ENCODE results near the gene TCF12. TPM values are rescaled to one million over a fixed set of nuclear protein-coding genes. Genes with fewer than 3 reads are reported as not detected.
"Not testable (repeated sequence)": the region's sequence is repeated elsewhere in the genome, so short reads cannot be mapped to it uniquely, and the experiment has no call there.

The TCF12 gene
- total RNA-seq, 1 experiment from 2014 or later = 189 TPM

GRCh38 chr15:57007797-57008196 lies 89.4 kb downstream of the TCF12 start:
- not testable (repeated sequence) for H3K27ac ChIP-seq (ENCODE audit: low read length)
- peaks cover 93% of the 10 kb centered on the region for H3K79me2 ChIP-seq (ENCODE audit: low read length)

DNA sequence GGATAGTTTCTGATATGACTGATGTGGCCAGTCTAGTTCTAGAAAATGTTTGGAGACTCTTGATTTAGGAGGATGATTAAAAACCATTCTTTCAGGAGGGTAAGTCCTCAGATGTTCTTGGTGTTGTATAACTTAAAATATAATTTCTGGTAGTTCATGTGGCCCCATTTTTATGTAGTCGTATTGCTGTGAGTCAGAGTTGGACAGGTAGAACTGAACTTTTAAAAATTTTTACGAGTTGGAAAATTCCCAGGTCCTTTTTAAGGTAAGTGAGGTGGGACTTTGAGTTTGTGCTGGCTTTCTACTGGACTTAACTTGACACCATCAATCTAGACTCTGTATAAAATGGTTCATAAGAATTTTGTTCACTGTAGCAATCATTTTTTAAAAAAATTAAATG lies 92.3 kb downstream of the TCF12 start:
- Histone ChIP-seq H2AFZ (ENCODE audit: low read length) (no peak overlapping the region), H3K27ac (ENCODE audit: low read length) (no peak overlapping the region), H3K4me1 (ENCODE audit: low read length) (peaks cover 3% of the 10 kb centered on the region; the same call in 1 of the 2 replicates), H3K79me2 (ENCODE audit: low read length) (peaks cover 94% of the 10 kb centered on the region), H3K27me3 (ENCODE audit: low read length) (no peaks in the 10 kb centered on the region), H3K9me3 (ENCODE audit: low read length) (no peaks in the 10 kb centered on the region), H3K4me2 (ENCODE audit: low read depth, low read length, poor library complexity, severe bottlenecking) (no peak overlapping the region), H3K36me3 (ENCODE audit: insufficient read depth, low read length) (no peaks in the 10 kb centered on the region), H3K4me3 (ENCODE audit: low read length) (no peak overlapping the region), H3K9me2 (replicated peaks; ENCODE audit: insufficient read depth, low read length) (no peaks in the 10 kb centered on the region), H4K20me1 (ENCODE audit: insufficient read depth, low read depth, low read length) (no peaks in the 10 kb centered on the region), H3K9ac (ENCODE audit: low read length) (no peak overlapping the region)
- no peak for DNase-seq

More at GRCh38 chr15:57007797-57008196, 89.4 kb downstream of the TCF12 start:
- not testable (repeated sequence) for H3K4me3 ChIP-seq (ENCODE audit: low read length); H3K9me2 ChIP-seq (replicated peaks; ENCODE audit: insufficient read depth, low read length); H3K9me3 ChIP-seq (ENCODE audit: low read length); H4K20me1 ChIP-seq (ENCODE audit: insufficient read depth, low read depth, low read length); H3K27me3 ChIP-seq (ENCODE audit: low read length); H3K9ac ChIP-seq (ENCODE audit: low read length); H3K4me1 ChIP-seq (ENCODE audit: low read length); H3K4me2 ChIP-seq (ENCODE audit: low read depth, low read length, poor library complexity, severe bottlenecking); H2AFZ ChIP-seq (ENCODE audit: low read length); DNase-seq; H3K36me3 ChIP-seq (ENCODE audit: insufficient read depth, low read length)

DNA sequence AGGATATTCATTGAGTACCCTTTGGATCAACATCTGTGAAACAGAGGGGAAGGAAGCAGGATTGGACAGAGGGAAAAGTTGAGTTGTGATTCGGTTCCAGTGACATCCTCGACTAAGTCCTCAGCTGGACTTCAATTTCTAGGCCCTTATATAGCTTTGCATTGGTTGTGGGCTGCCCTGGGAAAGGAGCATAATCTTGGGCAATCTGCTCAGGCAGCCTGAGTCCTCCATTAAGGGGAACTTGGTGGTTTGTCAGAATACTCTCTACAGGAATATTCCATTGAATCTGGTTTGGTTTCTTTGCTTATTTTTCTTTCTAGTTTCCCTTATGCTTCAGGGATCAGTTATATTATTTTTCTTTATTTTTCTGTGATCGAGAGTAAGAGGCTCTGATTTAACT lies 94.1 kb downstream of the TCF12 start:
- Histone ChIP-seq H3K4me2 (ENCODE audit: low read depth, low read length, poor library complexity, severe bottlenecking) (no peak overlapping the region), H3K9me2 (replicated peaks; ENCODE audit: insufficient read depth, low read length) (no peaks in the 10 kb centered on the region), H3K4me3 (ENCODE audit: low read length) (no peak overlapping the region), H3K27ac (ENCODE audit: low read length) (no peak overlapping the region), H3K79me2 (ENCODE audit: low read length) (peaks cover 95% of the 10 kb centered on the region), H2AFZ (ENCODE audit: low read length) (no peak overlapping the region), H3K9me3 (ENCODE audit: low read length) (no peaks in the 10 kb centered on the region), H3K27me3 (ENCODE audit: low read length) (no peaks in the 10 kb centered on the region), H3K36me3 (ENCODE audit: insufficient read depth, low read length) (no peaks in the 10 kb centered on the region), H4K20me1 (ENCODE audit: insufficient read depth, low read depth, low read length) (no peaks in the 10 kb centered on the region), H3K9ac (ENCODE audit: low read length) (no peak overlapping the region), H3K4me1 (ENCODE audit: low read length) (peaks cover 3% of the 10 kb centered on the region; the same call in 1 of the 2 replicates)
- DNase-seq = no peak

DNA sequence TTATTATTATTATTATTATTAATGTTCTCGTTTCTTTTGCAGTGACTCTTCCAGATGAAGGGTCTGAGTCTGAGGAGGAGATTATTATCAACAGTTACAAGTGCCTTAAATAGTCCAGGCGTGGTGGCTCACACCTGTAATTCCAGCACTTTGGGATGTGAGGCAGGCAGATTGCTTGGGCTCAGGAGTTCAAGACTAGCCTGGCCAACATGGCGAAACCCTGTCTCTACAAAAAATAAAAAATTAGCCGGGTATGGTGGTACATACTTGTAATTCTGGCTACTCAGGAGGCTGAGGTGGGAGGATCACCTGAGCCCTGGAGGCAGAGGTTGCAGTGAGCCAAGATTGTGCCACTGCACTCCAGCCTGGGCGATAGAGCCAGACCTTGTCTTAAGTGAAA lies 96.5 kb downstream of the TCF12 start:
- H3K4me3 ChIP-seq (ENCODE audit: low read length); H3K36me3 ChIP-seq (ENCODE audit: insufficient read depth, low read length); H3K27ac ChIP-seq (ENCODE audit: low read length); H3K9ac ChIP-seq (ENCODE audit: low read length); DNase-seq; H3K4me1 ChIP-seq (ENCODE audit: low read length); H3K9me3 ChIP-seq (ENCODE audit: low read length); H2AFZ ChIP-seq (ENCODE audit: low read length); H4K20me1 ChIP-seq (ENCODE audit: insufficient read depth, low read depth, low read length); H3K9me2 ChIP-seq (replicated peaks; ENCODE audit: insufficient read depth, low read length); H3K27me3 ChIP-seq (ENCODE audit: low read length); H3K4me2 ChIP-seq (ENCODE audit: low read depth, low read length, poor library complexity, severe bottlenecking): not testable (repeated sequence)
- H3K79me2 ChIP-seq (ENCODE audit: low read length) = peaks cover 96% of the 10 kb centered on the region

DNA sequence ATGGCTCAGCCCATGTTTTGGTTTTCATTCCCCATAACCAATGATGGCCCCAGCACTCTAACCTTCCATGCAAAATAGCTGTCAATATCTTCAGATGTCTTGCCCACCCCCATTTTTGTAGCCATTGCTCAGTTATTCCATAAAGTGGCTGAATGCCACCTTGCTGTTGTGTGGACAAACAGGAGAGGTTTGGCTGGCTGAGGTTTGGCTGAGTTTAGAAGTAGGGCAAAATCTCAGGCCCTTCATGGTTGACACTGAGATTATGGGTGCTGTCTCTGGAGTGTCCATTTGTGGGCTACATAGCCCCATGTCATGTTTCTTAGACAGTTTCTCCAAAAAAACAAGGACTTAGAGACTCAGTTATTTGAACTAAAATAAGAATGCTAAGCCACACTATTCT lies 96.9 kb downstream of the TCF12 start:
- no peak overlapping the region for H3K9ac ChIP-seq (ENCODE audit: low read length)
- peaks cover 96% of the 10 kb centered on the region for H3K79me2 ChIP-seq (ENCODE audit: low read length)
- H3K4me1 ChIP-seq (ENCODE audit: low read length) = peaks cover 3% of the 10 kb centered on the region; the same call in 1 of the 2 replicates
- no peaks in the 10 kb centered on the region for H3K9me2 ChIP-seq (replicated peaks; ENCODE audit: insufficient read depth, low read length)
- no peak overlapping the region for H3K4me2 ChIP-seq (ENCODE audit: low read depth, low read length, poor library complexity, severe bottlenecking)
- H3K27ac ChIP-seq (ENCODE audit: low read length) = no peak overlapping the region
- DNase-seq = no peak
- H3K36me3 ChIP-seq (ENCODE audit: insufficient read depth, low read length) = no peaks in the 10 kb centered on the region
- no peaks in the 10 kb centered on the region for H3K9me3 ChIP-seq (ENCODE audit: low read length)
- no peaks in the 10 kb centered on the region for H4K20me1 ChIP-seq (ENCODE audit: insufficient read depth, low read depth, low read length)
- no peaks in the 10 kb centered on the region for H3K27me3 ChIP-seq (ENCODE audit: low read length)
- H3K4me3 ChIP-seq (ENCODE audit: low read length) = no peak overlapping the region
- no peak overlapping the region for H2AFZ ChIP-seq (ENCODE audit: low read length)

DNA sequence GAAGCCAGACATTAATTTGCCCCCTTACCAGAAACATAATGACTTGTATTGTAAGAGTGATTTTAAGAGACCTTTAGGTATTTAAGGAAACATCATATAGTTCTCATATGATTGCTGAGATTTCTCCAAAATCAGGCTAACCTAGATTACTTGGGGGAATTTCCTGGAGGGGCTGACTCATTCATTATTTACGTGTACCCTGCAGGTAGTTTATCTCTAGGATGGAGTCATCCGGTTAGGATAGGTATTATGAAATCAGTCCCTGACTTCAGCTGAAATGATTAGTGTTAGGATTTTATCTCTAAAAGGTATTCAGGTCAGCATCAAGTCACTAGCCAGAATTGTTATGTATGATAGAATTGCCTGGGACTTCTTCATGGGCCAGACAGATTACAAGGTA lies 97.5 kb downstream of the TCF12 start:
- no peak overlapping the region for H3K4me2 ChIP-seq (ENCODE audit: low read depth, low read length, poor library complexity, severe bottlenecking)
- no peak overlapping the region for H3K4me3 ChIP-seq (ENCODE audit: low read length)
- no peak for DNase-seq
- H3K27ac ChIP-seq (ENCODE audit: low read length) = no peak overlapping the region
- peaks cover 3% of the 10 kb centered on the region; the same call in 1 of the 2 replicates for H3K4me1 ChIP-seq (ENCODE audit: low read length)
- no peak overlapping the region for H2AFZ ChIP-seq (ENCODE audit: low read length)
- H3K9me2 ChIP-seq (replicated peaks; ENCODE audit: insufficient read depth, low read length) = no peaks in the 10 kb centered on the region
- H3K9me3 ChIP-seq (ENCODE audit: low read length) = no peaks in the 10 kb centered on the region
- no peaks in the 10 kb centered on the region for H4K20me1 ChIP-seq (ENCODE audit: insufficient read depth, low read depth, low read length)
- H3K9ac ChIP-seq (ENCODE audit: low read length) = no peak overlapping the region
- no peaks in the 10 kb centered on the region for H3K36me3 ChIP-seq (ENCODE audit: insufficient read depth, low read length)
- no peaks in the 10 kb centered on the region for H3K27me3 ChIP-seq (ENCODE audit: low read length)
- peaks cover 96% of the 10 kb centered on the region for H3K79me2 ChIP-seq (ENCODE audit: low read length)

- Histone ChIP-seq H3K9ac (ENCODE audit: low read length) (no peak overlapping the region), H3K79me2 (ENCODE audit: low read length) (peaks cover 96% of the 10 kb centered on the region), H3K9me2 (replicated peaks; ENCODE audit: insufficient read depth, low read length) (no peaks in the 10 kb centered on the region), H3K9me3 (ENCODE audit: low read length) (no peaks in the 10 kb centered on the region), H3K36me3 (ENCODE audit: insufficient read depth, low read length) (0 out of 2 replicates have a peak, but pooled peaks cover 3% of the 10 kb centered on the region), H3K4me1 (ENCODE audit: low read length) (peaks cover 3% of the 10 kb centered on the region; the same call in 1 of the 2 replicates), H3K27ac (ENCODE audit: low read length) (no peak overlapping the region), H3K27me3 (ENCODE audit: low read length) (no peaks in the 10 kb centered on the region), H2AFZ (ENCODE audit: low read length) (no peak overlapping the region), H3K4me2 (ENCODE audit: low read depth, low read length, poor library complexity, severe bottlenecking) (no peak overlapping the region), H4K20me1 (ENCODE audit: insufficient read depth, low read depth, low read length) (no peaks in the 10 kb centered on the region), H3K4me3 (ENCODE audit: low read length) (no peak overlapping the region)
- peak; percentile 59 for DNase-seq
Measured at GRCh38 chr15:57017024-57017423, 98.6 kb downstream of the TCF12 start.

- H3K9ac ChIP-seq (ENCODE audit: low read length) = no peak overlapping the region
- H3K27ac ChIP-seq (ENCODE audit: low read length) = no peak overlapping the region
- no peaks in the 10 kb centered on the region for H3K9me2 ChIP-seq (replicated peaks; ENCODE audit: insufficient read depth, low read length)
- no peak for DNase-seq
- H2AFZ ChIP-seq (ENCODE audit: low read length) = no peak overlapping the region
- H3K36me3 ChIP-seq (ENCODE audit: insufficient read depth, low read length) = 0 out of 2 replicates have a peak, but pooled peaks cover 3% of the 10 kb centered on the region
- H3K27me3 ChIP-seq (ENCODE audit: low read length) = no peaks in the 10 kb centered on the region
- no peak overlapping the region for H3K4me2 ChIP-seq (ENCODE audit: low read depth, low read length, poor library complexity, severe bottlenecking)
- no peaks in the 10 kb centered on the region for H3K9me3 ChIP-seq (ENCODE audit: low read length)
- H3K79me2 ChIP-seq (ENCODE audit: low read length) = peaks cover 91% of the 10 kb centered on the region
- H4K20me1 ChIP-seq (ENCODE audit: insufficient read depth, low read depth, low read length) = no peaks in the 10 kb centered on the region
- H3K4me3 ChIP-seq (ENCODE audit: low read length) = no peak overlapping the region
- peaks cover 9% of the 10 kb centered on the region for H3K4me1 ChIP-seq (ENCODE audit: low read length)
Measured at GRCh38 chr15:57018151-57018550, 99.7 kb downstream of the TCF12 start.
